GM10266 (cell line): ENCODE data around the gene SPATA13.

Source experiments
- DNase-seq: peaks from one replicate; pipeline ENCODE4 v3.0.0; 2012; ENCODE audit errors: extremely low spot score
- TF ChIP-seq, protein P1 (sequence below): IDR thresholded peaks from 2 replicates; pipeline ENCODE4 v1.5.1; 2012; ENCODE audit warnings: mild to moderate bottlenecking, low read depth; ENCODE audit not compliant: control insufficient read depth, insufficient read depth; ENCODE audit errors: missing control alignments

SPATA13 gene

GRCh38 chr13:24217601-24218281, 57.2 kb downstream of the SPATA13 start:
- TF ChIP-seq, protein P1, sequence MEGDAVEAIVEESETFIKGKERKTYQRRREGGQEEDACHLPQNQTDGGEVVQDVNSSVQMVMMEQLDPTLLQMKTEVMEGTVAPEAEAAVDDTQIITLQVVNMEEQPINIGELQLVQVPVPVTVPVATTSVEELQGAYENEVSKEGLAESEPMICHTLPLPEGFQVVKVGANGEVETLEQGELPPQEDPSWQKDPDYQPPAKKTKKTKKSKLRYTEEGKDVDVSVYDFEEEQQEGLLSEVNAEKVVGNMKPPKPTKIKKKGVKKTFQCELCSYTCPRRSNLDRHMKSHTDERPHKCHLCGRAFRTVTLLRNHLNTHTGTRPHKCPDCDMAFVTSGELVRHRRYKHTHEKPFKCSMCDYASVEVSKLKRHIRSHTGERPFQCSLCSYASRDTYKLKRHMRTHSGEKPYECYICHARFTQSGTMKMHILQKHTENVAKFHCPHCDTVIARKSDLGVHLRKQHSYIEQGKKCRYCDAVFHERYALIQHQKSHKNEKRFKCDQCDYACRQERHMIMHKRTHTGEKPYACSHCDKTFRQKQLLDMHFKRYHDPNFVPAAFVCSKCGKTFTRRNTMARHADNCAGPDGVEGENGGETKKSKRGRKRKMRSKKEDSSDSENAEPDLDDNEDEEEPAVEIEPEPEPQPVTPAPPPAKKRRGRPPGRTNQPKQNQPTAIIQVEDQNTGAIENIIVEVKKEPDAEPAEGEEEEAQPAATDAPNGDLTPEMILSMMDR: no peak
- no peak for DNase-seq

GRCh38 chr13:24218338-24218737, 57.8 kb downstream of the SPATA13 start:
- TF ChIP-seq, protein P1: no peak
- DNase-seq: no peak

DNA sequence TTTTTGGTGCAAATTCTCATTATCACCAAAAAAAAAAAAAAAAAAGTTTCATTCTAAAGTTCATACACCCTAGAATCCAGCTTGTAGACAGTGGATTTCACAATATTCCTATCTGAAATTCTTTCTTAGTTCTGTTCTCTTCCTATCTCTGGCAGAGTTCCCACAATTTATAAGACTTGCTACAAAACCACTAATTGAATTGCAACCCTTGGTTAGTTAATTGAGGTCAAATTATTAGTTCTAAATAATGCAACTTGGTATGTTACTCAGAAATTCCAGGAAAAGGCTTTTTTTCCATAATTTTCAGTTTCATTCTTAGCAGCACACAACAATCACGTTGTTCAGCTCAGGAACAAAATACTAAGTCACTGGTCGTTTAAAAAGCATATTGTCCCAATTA, 58.5 kb downstream of the SPATA13 start:
- no peak for DNase-seq
- TF ChIP-seq, protein P1: no peak

GRCh38 chr13:24220086-24220703, 59.7 kb downstream of the SPATA13 start:
- peak; percentile 74 for DNase-seq

DNA sequence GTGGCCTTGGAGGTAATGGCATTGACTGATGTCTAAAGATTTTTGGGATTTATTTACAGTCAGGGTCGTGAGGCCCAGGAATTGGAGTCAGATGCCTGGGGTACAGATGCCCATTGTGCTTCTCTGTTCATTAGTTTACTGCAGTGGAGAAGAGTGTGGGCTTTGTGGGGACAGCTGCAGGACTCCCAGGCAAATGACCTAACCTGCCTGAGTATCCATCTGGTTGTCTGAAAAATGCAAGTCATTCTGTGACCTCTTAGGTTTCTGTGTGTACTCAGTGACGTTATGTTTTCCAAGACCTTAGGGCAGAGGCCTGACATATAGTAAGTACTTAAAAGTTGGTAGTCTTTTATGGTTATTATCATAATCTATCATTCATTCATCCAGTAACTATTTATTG, 60.5 kb downstream of the SPATA13 start:
- TF ChIP-seq, protein P1: no peak
- DNase-seq: no peak

More at GRCh38 chr13:24220086-24220703, 59.7 kb downstream of the SPATA13 start:
- TF ChIP-seq, protein P1: peak; percentile 84

GRCh38 chr13:24222756-24223155, 62.2 kb downstream of the SPATA13 start:
- no peak for DNase-seq
- TF ChIP-seq, protein P1: no peak
